Skin of body (tissue), 2 donors: ENCODE results near the gene FGFR2. TPM values are rescaled to one million over a fixed set of nuclear protein-coding genes. Genes with fewer than 3 reads are reported as not detected.

Source experiments
- DNase-seq: peaks from one replicate; lab custom pipeline; 2025; lab: John Stamatoyannopoulos, UW
- total RNA-seq: library from RNA; depleted of rRNA; stranded (reverse); fragments of >200 nt; gene quantifications from one replicate; pipeline ENCODE4 v1.2.3, GENCODE V29; 2014

FGFR2 gene
- total RNA-seq, 1 donor from 2014 or later = 141 TPM

GRCh38 chr10:121610798-121611323 lies 12.6 kb upstream of the FGFR2 start:
- DNase-seq = no peak

DNA sequence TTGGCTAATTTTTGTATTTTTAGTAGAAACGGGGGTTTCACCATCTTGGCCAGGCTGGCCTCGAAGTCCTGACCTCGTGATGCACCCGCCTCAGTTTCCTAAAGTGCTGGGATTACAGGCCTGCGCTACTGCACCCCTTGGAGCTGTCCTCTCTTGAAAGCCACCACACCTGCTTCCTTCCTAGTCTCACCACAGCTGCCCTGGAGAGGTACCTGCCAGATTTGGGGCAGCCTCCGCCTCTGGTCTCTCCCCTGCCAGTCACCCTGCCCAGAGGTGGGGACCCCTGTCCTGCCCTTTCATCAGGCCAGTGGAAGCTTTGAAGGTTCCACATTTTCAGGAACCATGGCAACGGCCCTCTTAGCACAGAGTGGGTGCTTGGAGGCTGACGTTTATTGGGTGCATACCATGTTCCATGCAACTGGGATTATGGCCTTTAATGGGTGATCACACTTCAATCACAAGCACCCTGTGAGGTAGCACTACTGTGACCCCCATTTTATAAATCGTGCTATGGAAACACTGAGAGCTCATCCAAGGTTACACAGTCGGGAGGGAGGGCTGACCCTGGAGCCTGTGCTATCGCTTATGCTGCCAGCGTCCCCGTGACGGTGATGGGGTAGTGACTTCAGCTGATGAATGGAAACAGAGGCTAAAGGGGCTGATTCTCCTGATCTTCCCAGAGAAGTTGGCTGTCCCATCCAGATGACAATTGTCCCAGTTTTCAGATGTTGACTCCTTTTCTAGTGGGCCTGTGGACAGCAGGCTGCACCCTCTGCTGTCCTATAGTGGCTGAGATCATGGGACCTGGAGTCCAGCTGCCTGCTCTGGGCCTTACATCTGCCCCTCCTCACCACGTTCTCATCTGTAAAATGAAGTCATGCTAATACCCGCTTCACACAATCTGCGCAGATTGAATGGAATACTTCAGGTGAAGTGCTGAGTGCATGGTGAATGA lies 11.5 kb upstream of the FGFR2 start:
- DNase-seq = no peak

- no peak for DNase-seq
Observed at GRCh38 chr10:121608469-121609190, 10.4 kb upstream of the FGFR2 start.

GRCh38 chr10:121607310-121608055 lies 9.2 kb upstream of the FGFR2 start:
- no peak for DNase-seq

DNA sequence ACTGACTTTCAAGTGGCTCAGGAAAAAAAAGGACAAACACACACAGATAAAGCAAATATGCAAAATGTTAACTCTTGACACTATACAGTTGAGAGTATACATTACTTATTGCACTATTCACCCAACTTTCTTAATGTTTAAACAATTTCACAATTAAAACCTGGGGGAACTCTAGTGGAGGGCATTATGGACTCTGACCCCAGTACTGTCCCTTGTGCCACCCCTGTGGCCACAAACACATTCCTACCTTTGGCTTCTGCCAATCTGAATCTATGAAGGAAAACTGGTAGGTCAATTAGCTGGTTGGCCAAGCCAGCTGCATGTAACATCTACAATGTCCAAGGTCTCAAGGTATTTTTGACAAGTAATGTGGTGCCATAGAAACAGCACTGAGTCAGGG lies 7.5 kb upstream of the FGFR2 start:
- DNase-seq = no peak

- no peak for DNase-seq
Observed at GRCh38 chr10:121601458-121601857, 3.2 kb upstream of the FGFR2 start.

GRCh38 chr10:121600611-121601010 lies 2.4 kb upstream of the FGFR2 start:
- no peak for DNase-seq

DNA sequence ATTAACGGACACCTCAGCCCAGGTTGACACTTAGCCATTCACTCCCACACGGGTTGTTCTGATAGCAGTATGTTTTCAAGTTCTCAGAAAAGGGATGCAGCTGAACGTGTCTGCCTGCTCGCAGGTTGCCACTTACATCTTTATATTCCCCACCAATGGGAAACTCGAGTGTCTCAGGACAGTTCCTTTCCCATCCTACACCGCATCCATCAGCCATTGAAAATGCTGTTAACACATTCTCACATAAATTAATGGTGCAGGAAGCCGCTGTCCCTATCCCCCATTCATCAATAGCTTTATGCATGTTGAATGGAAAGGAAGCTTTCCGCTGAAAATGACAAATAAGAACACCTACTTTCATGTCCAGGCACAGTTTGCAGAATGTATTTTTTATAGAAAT lies 1.7 kb upstream of the FGFR2 start:
- no peak for DNase-seq

GRCh38 chr10:121597504-121598262 lies 561 bp downstream of the FGFR2 start:
- DNase-seq = no peak

DNA sequence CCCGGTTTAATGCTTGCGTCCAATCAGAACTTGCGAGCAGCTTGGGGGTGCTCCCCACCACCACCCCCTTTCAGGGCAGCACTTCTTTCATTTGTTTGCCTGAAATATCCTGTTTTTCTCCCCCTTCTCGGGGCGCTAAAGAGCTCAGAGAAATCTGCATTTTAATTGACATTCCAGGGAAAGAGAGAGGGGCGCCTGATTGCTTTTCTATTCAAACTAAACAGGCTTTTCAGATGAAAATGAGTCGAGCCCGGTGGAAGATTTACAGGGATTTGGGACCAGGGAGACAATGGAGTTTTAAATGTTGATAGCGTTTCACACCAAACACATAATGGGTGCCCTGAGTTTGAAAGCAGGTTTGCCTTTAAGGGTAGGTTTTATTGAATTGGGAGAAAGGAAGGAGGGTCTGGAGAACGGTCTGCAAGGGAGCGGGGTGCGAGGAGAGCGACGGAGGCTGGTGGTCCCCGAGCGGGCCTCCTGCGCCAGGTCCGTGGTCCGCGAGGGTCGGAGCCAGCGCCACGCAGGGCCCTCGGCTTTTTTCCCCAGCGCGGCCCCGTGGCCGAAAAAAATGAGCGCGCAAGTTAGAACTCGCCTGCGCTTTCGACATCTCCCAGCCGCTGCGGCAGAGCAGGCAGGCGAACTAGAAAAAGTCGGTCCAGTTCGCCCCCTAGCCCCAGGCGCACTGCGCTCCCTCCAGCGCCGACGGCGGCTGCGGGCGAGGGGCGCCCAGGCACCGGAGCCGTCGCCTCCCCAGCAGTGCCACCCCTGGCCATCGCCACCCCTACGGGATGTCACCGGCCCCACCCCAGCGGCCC lies 1.3 kb downstream of the FGFR2 start:
- peak; percentile 41 for DNase-seq

- DNase-seq = no peak
Observed at GRCh38 chr10:121595806-121596688, 2.2 kb downstream of the FGFR2 start.

DNA sequence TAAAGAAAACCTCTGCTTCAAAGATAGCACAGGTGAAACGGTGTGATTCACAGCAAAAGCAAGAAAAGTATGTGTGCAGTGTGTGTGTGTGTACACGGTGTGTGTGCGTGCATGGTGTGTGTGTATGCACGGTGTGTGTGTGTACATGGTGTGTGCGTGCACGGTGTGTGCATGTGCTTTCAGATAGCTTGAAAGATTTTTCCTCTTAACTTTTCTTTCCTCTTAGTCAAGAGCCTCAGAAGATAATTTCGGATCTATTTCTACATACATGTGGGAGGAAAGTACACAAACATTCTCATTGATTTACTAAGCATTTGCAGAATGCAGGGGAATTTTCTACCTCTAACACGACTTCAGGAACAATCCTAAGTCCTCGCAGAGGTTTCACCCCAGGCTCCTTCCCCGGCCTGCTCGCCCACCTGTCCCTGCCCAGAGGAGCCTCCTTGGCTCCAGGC lies 2.9 kb downstream of the FGFR2 start:
- no peak for DNase-seq

GRCh38 chr10:121594623-121595350 lies 3.5 kb downstream of the FGFR2 start:
- DNase-seq = no peak

DNA sequence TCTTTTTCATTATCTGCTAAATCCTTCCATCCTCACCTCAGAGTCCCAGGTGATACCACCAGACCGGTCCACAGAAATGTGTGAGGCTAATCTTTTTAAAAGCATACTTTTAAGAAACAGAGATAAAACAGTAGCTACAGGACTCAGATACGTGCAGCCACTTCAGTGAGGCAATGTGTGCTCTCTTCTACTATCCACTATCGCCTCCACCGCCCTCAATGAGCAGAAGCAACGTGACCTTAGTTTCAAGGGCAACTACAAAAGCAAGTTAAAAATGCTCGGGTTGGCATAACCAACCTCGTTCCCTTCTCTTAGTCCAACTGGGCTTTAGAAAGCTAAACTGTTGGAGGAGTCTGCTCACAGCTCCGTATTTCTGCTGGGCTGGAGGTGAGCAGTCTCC lies 4.2 kb downstream of the FGFR2 start:
- DNase-seq = no peak

GRCh38 chr10:121593281-121594075 lies 4.8 kb downstream of the FGFR2 start:
- no peak for DNase-seq

GRCh38 chr10:121592155-121592890 lies 5.9 kb downstream of the FGFR2 start:
- DNase-seq = no peak

DNA sequence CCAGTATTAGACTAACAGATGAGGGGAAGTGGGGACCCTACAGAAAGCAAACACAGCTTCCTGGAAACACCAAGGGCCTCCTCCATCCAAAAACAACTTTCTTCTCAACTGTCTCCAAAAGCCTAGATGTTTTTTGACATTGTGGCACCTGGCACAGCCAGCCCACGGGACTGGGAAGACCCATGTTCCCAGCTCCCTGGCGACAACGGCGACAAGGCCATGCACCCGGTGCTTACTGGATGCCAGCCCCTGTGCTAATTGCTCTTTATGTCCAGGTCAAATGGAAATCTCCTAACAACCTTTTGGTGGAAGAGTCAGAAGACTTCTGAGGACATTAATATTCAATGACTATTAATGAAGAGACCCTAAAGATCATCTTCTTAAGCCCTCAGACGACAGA lies 7.1 kb downstream of the FGFR2 start:
- DNase-seq = no peak
